Upper lobe of right lung (tissue), 1 donor: Measurements from ENCODE around the gene RHO. TPM values are rescaled to one million over a fixed set of nuclear protein-coding genes. Genes with fewer than 3 reads are reported as not detected.
"Not testable (repeated sequence)": the region's sequence is repeated elsewhere in the genome, so short reads cannot be mapped to it uniquely, and the experiment has no call there.

Experiments
- ATAC-seq: fragments of 200-7000 bp; cut with Tn5 transposase; one replicate; pipeline ENCODE4 v1.9.1; 2020; ENCODE audit warnings: mild to moderate bottlenecking, moderate library complexity
- DNase-seq: peaks from one replicate; pipeline ENCODE4 v3.0.0-alpha.2; 2020
- H3K27ac ChIP-seq: fragments of 200-600 bp; one replicate; pipeline ENCODE4 v1.8.0; 2022
- H3K27me3 ChIP-seq: fragments of 200-600 bp; one replicate; pipeline ENCODE4 v1.8.0; 2022; ENCODE audit warnings: mild to moderate bottlenecking
- H3K36me3 ChIP-seq: fragments of 200-600 bp; one replicate; pipeline ENCODE4 v1.8.0; 2022
- H3K4me1 ChIP-seq: fragments of 200-600 bp; one replicate; pipeline ENCODE4 v1.8.0; 2022
- H3K4me3 ChIP-seq: fragments of 200-600 bp; one replicate; pipeline ENCODE4 v1.8.0; 2022; ENCODE audit warnings: mild to moderate bottlenecking
- H3K9me3 ChIP-seq: fragments of 200-600 bp; one replicate; pipeline ENCODE4 v1.8.0; 2022
- CTCF ChIP-seq: fragments of 200-600 bp; IDR thresholded peaks from one replicate; pipeline ENCODE4 v1.8.0; 2022; ENCODE audit warnings: antibody characterized with exemption
- intact Hi-C: fragments of 100-400 bp; cut with DNase I; formaldehyde crosslinking; loops from one replicate; pipeline ENCODE4 v1.11.0; 2022
- total RNA-seq: library from RNA; stranded (reverse); fragmentation: NEBNext Ultra II Directional; extraction: Animal tissue kit (Norgen Biotek cat#: 25700); gene quantifications from one replicate; pipeline ENCODE4 v1.2.1, GENCODE V29; 2021
- donor health status: DM: no; HTN: yes; CAD: no; lungs with severe emphysema.

The RHO gene
- total RNA-seq, 1 donor from 2014 or later, result not detected

GRCh38 chr3:129543156-129543790 is 14.8 kb downstream of the RHO start, which contains the start of gene H1-8:
TSS of gene H1-8 (plus strand) at chr3:129543175. CDS start at chr3:129543219, 44 bp downstream.
- Histone ChIP-seq H3K4me1 (no peaks in the 10 kb centered on the region), H3K9me3 (no peaks in the 10 kb centered on the region), H3K27me3 (no peaks in the 10 kb centered on the region), H3K4me3 (no peak within 1 kb of the TSS), H3K27ac (no peak within 1 kb of the TSS), H3K36me3 (no peaks in the 10 kb centered on the region)
- TF ChIP-seq CTCF, result no peak
- DNase-seq, result no peak
- ATAC-seq, result no peak
- intact Hi-C loops, result no loop called here

GRCh38 chr3:129543999-129544398 is 15.6 kb downstream of the RHO start:
- TF ChIP-seq CTCF, result no peak
- H3K9me3 ChIP-seq, result no peaks in the 10 kb centered on the region
- no peak for ATAC-seq
- H3K27ac ChIP-seq, result no peak overlapping the region
- DNase-seq, result no peak
- no peaks in the 10 kb centered on the region for H3K4me1 ChIP-seq
- H3K36me3 ChIP-seq, result no peaks in the 10 kb centered on the region
- H3K27me3 ChIP-seq, result no peaks in the 10 kb centered on the region
- intact Hi-C loops, result no loop called here
- H3K4me3 ChIP-seq, result no peak overlapping the region

- H3K4me1 ChIP-seq, H3K9me3 ChIP-seq, H3K27ac ChIP-seq, H3K4me3 ChIP-seq, H3K27me3 ChIP-seq, intact Hi-C loops, ATAC-seq, H3K36me3 ChIP-seq, DNase-seq: not testable (repeated sequence)
Measured at GRCh38 chr3:129545951-129546350, 17.5 kb downstream of the RHO start.

GRCh38 chr3:129547241-129547640 is 18.8 kb downstream of the RHO start:
- Histone ChIP-seq H3K9me3 (no peaks in the 10 kb centered on the region), H3K27ac (no peak overlapping the region), H3K4me3 (no peak overlapping the region), H3K4me1 (no peaks in the 10 kb centered on the region), H3K27me3 (no peaks in the 10 kb centered on the region), H3K36me3 (no peaks in the 10 kb centered on the region)
- intact Hi-C loops, result no loop called here
- DNase-seq (no peak), ATAC-seq (no peak)
- no peak for TF ChIP-seq CTCF

- DNase-seq, result no peak
- Histone ChIP-seq H3K27ac (no peak overlapping the region), H3K27me3 (no peaks in the 10 kb centered on the region), H3K9me3 (no peaks in the 10 kb centered on the region), H3K36me3 (no peaks in the 10 kb centered on the region), H3K4me1 (peaks cover 3% of the 10 kb centered on the region), H3K4me3 (no peak overlapping the region)
- no peak for ATAC-seq
- TF ChIP-seq CTCF, result no peak
- intact Hi-C loops, result no loop called here
Measured at GRCh38 chr3:129548104-129548965, 19.9 kb downstream of the RHO start.
